Stimulated activated CD4-positive, alpha-beta T cell treated with anti-CD3 and anti-CD28 coated beads, Interleukin-12 subunit alpha, Interleukin-12 subunit beta, amount 100 ng/mL, for 48 hours (primary cell): ENCODE measurements around the gene DLL4.
"Not testable (repeated sequence)": the region's sequence is repeated elsewhere in the genome, so short reads cannot be mapped to it uniquely, and the experiment has no call there.

Experiments
- DNase-seq, 3 donors: peaks; one replicate each; pipeline ENCODE4 v3.0.0-alpha.2; 2020; ENCODE audit warnings: low read depth in 2 of 3, low spot score in 1 of 3

DLL4 gene

GRCh38 chr15:40957581-40958051 lies 28.5 kb downstream of the DLL4 start:
- no peak for DNase-seq

- no peak for DNase-seq
These were observed 29.0 kb downstream of the DLL4 start for GRCh38 chr15:40958146-40958545.

GRCh38 chr15:40958723-40959122 lies 29.6 kb downstream of the DLL4 start:
- DNase-seq = no peak

GRCh38 chr15:40959331-40960141 lies 30.4 kb downstream of the DLL4 start:
- DNase-seq = no peak

- no peak for DNase-seq
These were observed 31.2 kb downstream of the DLL4 start for GRCh38 chr15:40960151-40960885.

- DNase-seq = no peak
These were observed 31.8 kb downstream of the DLL4 start for GRCh38 chr15:40960925-40961324.

- not testable (repeated sequence) for DNase-seq
These were observed 32.6 kb downstream of the DLL4 start for GRCh38 chr15:40961740-40962139.

GRCh38 chr15:40962317-40962716 lies 33.2 kb downstream of the DLL4 start:
- DNase-seq = not testable (repeated sequence)

GRCh38 chr15:40963201-40963600 lies 34.1 kb downstream of the DLL4 start:
- DNase-seq = no peak

GRCh38 chr15:40964006-40964405 lies 34.9 kb downstream of the DLL4 start:
- no peak for DNase-seq

- DNase-seq = no peak
These were observed 35.5 kb downstream of the DLL4 start for GRCh38 chr15:40964634-40965033.

GRCh38 chr15:40968290-40969085 lies 39.3 kb downstream of the DLL4 start:
- no peak for DNase-seq

- DNase-seq = no peak
These were observed 40.2 kb downstream of the DLL4 start for GRCh38 chr15:40969363-40969762.

GRCh38 chr15:40974879-40975278 lies 45.7 kb downstream of the DLL4 start:
- no peak for DNase-seq

GRCh38 chr15:40976819-40977218 lies 47.7 kb downstream of the DLL4 start:
- no peak for DNase-seq

- no peak for DNase-seq
These were observed 49.0 kb downstream of the DLL4 start for GRCh38 chr15:40978141-40978540.

- no peak for DNase-seq
These were observed 49.4 kb downstream of the DLL4 start for GRCh38 chr15:40978562-40978961.

- no peak for DNase-seq
These were observed 52.0 kb downstream of the DLL4 start for GRCh38 chr15:40981186-40981585.

GRCh38 chr15:40982855-40983254 lies 53.7 kb downstream of the DLL4 start:
- no peak for DNase-seq

- no peak for DNase-seq
These were observed 55.3 kb downstream of the DLL4 start for GRCh38 chr15:40984406-40984805.

GRCh38 chr15:40984964-40985363 lies 55.8 kb downstream of the DLL4 start:
- DNase-seq = no peak
